KMS-11 (cell line): Measurements from ENCODE around the gene WDR38.

Experiments used
- H2AFZ ChIP-seq: fragments of 200-600 bp; sonication (generic); 2 replicates; pipeline ENCODE4 v1.6.1; 2016; ENCODE audit warnings: antibody characterized with exemption, mixed run types, low read depth
- H3K27ac ChIP-seq: fragments of 200-600 bp; sonication (generic); 2 replicates; pipeline ENCODE4 v1.6.1; 2016; ENCODE audit warnings: mild to moderate bottlenecking, mixed run types
- H3K27me3 ChIP-seq: fragments of 200-600 bp; sonication (generic); 2 replicates; pipeline ENCODE4 v1.6.1; 2017; ENCODE audit warnings: mild to moderate bottlenecking, low read depth, mixed run types, moderate library complexity; ENCODE audit not compliant: insufficient read depth
- H3K36me3 ChIP-seq: fragments of 200-600 bp; sonication (generic); 2 replicates; pipeline ENCODE4 v1.6.1; 2017; ENCODE audit warnings: mild to moderate bottlenecking, mixed run types; ENCODE audit not compliant: insufficient read depth
- H3K4me1 ChIP-seq: fragments of 200-600 bp; sonication (generic); 2 replicates; pipeline ENCODE4 v1.6.1; 2016; ENCODE audit warnings: mild to moderate bottlenecking, low read depth, mixed run types; ENCODE audit not compliant: poor library complexity, severe bottlenecking
- H3K4me2 ChIP-seq: fragments of 200-600 bp; sonication (generic); 2 replicates; pipeline ENCODE4 v1.7.0; 2016; ENCODE audit warnings: mild to moderate bottlenecking, mixed run types
- H3K4me3 ChIP-seq: fragments of 200-600 bp; sonication (generic); IDR thresholded peaks from 2 replicates; pipeline ENCODE4 v1.6.1; 2017; ENCODE audit warnings: low read depth, low read length, mixed read lengths; ENCODE audit not compliant: insufficient read depth
- H3K79me2 ChIP-seq: fragments of 200-600 bp; sonication (generic); 2 replicates; pipeline ENCODE4 v1.6.1; 2016; ENCODE audit warnings: low read depth, mixed run types; ENCODE audit not compliant: insufficient read depth
- H3K9ac ChIP-seq: fragments of 200-600 bp; sonication (generic); 2 replicates; pipeline ENCODE4 v1.6.1; 2016; ENCODE audit warnings: mild to moderate bottlenecking, mixed run types
- H4K20me1 ChIP-seq: fragments of 200-600 bp; sonication (generic); 2 replicates; pipeline ENCODE4 v1.6.1; 2016; ENCODE audit warnings: mild to moderate bottlenecking, mixed run types; ENCODE audit not compliant: insufficient read depth
- CTCF ChIP-seq: fragments of 200-600 bp; sonication (generic); conservative IDR thresholded peaks from 2 replicates; pipeline ENCODE4 v1.6.1; 2017; ENCODE audit warnings: low read depth, mild to moderate bottlenecking, antibody characterized with exemption, low read length, moderate library complexity, mixed read lengths

WDR38 gene

GRCh38 chr9:124839612-124840299 lies 13.5 kb upstream of the WDR38 start:
- no peak overlapping the region for H2AFZ ChIP-seq
- no peaks in the 10 kb centered on the region for H3K36me3 ChIP-seq

DNA sequence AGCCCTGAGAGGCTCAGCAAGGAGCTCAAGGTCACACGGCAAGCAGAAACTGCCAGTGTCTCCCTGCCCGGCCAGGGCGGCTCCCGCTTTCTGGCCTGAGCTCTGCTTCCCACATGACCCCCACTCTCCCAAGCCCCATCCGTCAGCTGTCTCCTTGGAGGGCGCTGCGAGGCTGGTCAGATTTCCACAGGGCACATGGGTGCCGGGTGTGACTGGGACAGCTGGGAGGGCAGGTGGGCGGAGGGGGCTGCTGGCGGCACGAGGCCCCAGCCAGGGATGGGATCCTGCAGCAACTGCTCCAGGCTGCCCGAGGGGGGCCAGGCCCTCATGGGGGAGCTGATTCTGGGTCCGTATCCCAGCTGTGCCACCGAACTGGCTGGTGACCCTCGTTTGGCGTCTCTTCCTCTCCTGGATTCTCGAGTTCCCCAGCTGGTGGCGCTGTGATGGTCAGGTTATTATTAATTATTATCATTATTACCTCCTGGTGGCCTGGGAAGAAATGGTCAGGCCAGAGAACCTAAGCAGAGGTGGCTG lies 12.9 kb upstream of the WDR38 start:
- no peaks in the 10 kb centered on the region for H3K4me1 ChIP-seq
- H3K79me2 ChIP-seq = no peaks in the 10 kb centered on the region
- H4K20me1 ChIP-seq = no peaks in the 10 kb centered on the region
- TF ChIP-seq CTCF = 0 out of 2 replicates have a peak, but pooled peaks have one; percentile 24
- H3K36me3 ChIP-seq = no peaks in the 10 kb centered on the region
- no peak overlapping the region for H2AFZ ChIP-seq
- no peak overlapping the region for H3K4me2 ChIP-seq
- no peak overlapping the region for H3K27ac ChIP-seq
- H3K4me3 ChIP-seq = no peak overlapping the region
- no peak overlapping the region for H3K9ac ChIP-seq
- H3K27me3 ChIP-seq = no peaks in the 10 kb centered on the region

More at GRCh38 chr9:124839612-124840299, 13.5 kb upstream of the WDR38 start:
- TF ChIP-seq CTCF = peak; percentile 21; the same call in 1 of the 2 replicates
- H3K4me3 ChIP-seq = no peak overlapping the region
- no peaks in the 10 kb centered on the region for H3K27me3 ChIP-seq
- H3K4me1 ChIP-seq = no peaks in the 10 kb centered on the region
- no peaks in the 10 kb centered on the region for H4K20me1 ChIP-seq
- H3K27ac ChIP-seq = no peak overlapping the region
- H3K4me2 ChIP-seq = no peak overlapping the region
- H3K9ac ChIP-seq = no peak overlapping the region
- H3K79me2 ChIP-seq = no peaks in the 10 kb centered on the region

DNA sequence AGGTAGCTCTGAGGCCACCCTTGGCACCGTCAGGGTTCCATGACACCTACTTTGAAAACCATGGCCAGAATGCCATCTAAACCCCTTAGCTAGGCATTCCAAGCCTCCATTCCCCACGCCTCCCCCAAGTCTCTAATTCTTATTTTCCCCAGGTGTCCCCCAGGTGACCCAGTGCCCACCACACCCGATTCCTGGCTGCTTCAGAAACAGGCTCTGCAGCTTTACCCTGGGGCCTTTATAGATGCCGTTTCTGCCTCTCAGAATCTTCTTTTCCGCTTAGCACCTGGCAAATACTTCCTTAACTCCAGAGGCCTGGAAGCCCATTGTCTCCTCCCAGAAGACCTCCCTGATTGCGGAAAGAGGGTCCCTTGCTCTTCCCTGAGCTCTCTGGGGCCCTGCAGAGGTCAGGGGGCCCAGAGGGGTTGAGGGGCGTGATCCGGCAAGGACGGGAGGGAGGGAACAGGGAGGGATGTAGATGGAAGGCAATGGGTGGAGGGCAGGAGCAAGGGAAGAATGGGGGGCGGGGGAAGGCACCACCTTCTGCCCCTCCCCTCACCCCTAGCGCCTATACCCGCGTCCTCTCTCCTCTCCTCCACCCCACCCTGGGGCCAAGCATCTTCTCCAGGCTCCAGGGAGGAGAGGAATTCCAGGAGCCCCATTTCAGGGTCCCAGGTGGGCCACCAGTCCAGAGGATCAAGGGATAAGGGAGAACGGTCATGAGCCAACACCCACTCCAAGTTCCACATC lies 12.0 kb upstream of the WDR38 start:
- Histone ChIP-seq H3K4me1 (no peaks in the 10 kb centered on the region), H3K4me3 (no peak overlapping the region), H3K27me3 (no peaks in the 10 kb centered on the region), H4K20me1 (no peaks in the 10 kb centered on the region), H3K79me2 (no peaks in the 10 kb centered on the region), H3K4me2 (no peak overlapping the region), H2AFZ (no peak overlapping the region), H3K27ac (no peak overlapping the region), H3K9ac (no peak overlapping the region), H3K36me3 (no peaks in the 10 kb centered on the region)
- no peak for TF ChIP-seq CTCF

- H3K4me2 ChIP-seq = no peak overlapping the region
- H3K9ac ChIP-seq = no peak overlapping the region
Observed at GRCh38 chr9:124843456-124844034, 9.7 kb upstream of the WDR38 start.

More at GRCh38 chr9:124843456-124844034, 9.7 kb upstream of the WDR38 start:
- H3K27me3 ChIP-seq = no peaks in the 10 kb centered on the region
- H3K79me2 ChIP-seq = no peaks in the 10 kb centered on the region
- no peaks in the 10 kb centered on the region for H3K36me3 ChIP-seq
- H3K4me3 ChIP-seq = no peak overlapping the region
- no peaks in the 10 kb centered on the region for H4K20me1 ChIP-seq
- H2AFZ ChIP-seq = no peak overlapping the region
- TF ChIP-seq CTCF = no peak
- no peak overlapping the region for H3K27ac ChIP-seq
- no peaks in the 10 kb centered on the region for H3K4me1 ChIP-seq
